ENCODE data around the gene NUDT22. TPM values are rescaled to one million over a fixed set of nuclear protein-coding genes. Genes with fewer than 3 reads are reported as not detected.

Gene NUDT22
- total RNA-seq, 4 donors from 2014 or later = 36.8 to 53.7 (median 45.8) TPM

- no peak overlapping the region for H3K27ac ChIP-seq
- ATAC-seq = no peak
- no peak overlapping the region for H3K4me3 ChIP-seq
- 100% methylated on average over 2 of the region's 42 CpGs; no CpG with 5 or more reads in 1 of the 2 donors for WGBS, 2 donors (ENCODE audit: low coverage in 1 of 2)
- H3K4me1 ChIP-seq = peaks cover 0 to 5% (median 0%) of the 10 kb centered on the region in 3 donors
- peaks cover 0 to 97% of the 10 kb centered on the region in 2 donors for H3K36me3 ChIP-seq
- H3K27me3 ChIP-seq = no peaks in the 10 kb centered on the region
- TF ChIP-seq EP300 (IDR thresholded peaks at IDR 0.05) = no peak
- no peaks in the 10 kb centered on the region for H3K9me3 ChIP-seq
Observed at GRCh38 chr11:64262271-64263002, 36.4 kb downstream of the NUDT22 start.

- Histone ChIP-seq H3K9me3 (no peaks in the 10 kb centered on the region), H3K4me1 (peaks cover 0 to 13% (median 7%) of the 10 kb centered on the region in 3 donors), H3K27me3 (no peaks in the 10 kb centered on the region), H3K27ac (no peak overlapping the region), H3K4me3 (no peak overlapping the region), H3K36me3 (peaks cover 0 to 89% of the 10 kb centered on the region in 2 donors)
- TF ChIP-seq POLR2AphosphoS5 (IDR thresholded peaks at IDR 0.05) (no peak), POLR2A (IDR thresholded peaks at IDR 0.05) (no peak), CTCF (IDR thresholded peaks at IDR 0.05) (no peak), EP300 (IDR thresholded peaks at IDR 0.05) (no peak)
- WGBS, 2 donors (ENCODE audit: low coverage in 1 of 2) = 62% methylated on average over 8 of the region's 29 CpGs; no CpG with 5 or more reads in 1 of the 2 donors
- no peak for ATAC-seq
Observed at GRCh38 chr11:64263021-64263946, 37.2 kb downstream of the NUDT22 start.

- H3K36me3 ChIP-seq = peaks cover 0 to 83% of the 10 kb centered on the region in 2 donors
- H3K9me3 ChIP-seq = no peaks in the 10 kb centered on the region
- TF ChIP-seq POLR2AphosphoS5 (IDR thresholded peaks at IDR 0.05) (no peak), EP300 (IDR thresholded peaks at IDR 0.05) (no peak), POLR2A (IDR thresholded peaks at IDR 0.05) (no peak), CTCF (IDR thresholded peaks at IDR 0.05) (no peak)
- H3K27ac ChIP-seq = no peak overlapping the region
- no peaks in the 10 kb centered on the region for H3K27me3 ChIP-seq
- no peak overlapping the region for H3K4me3 ChIP-seq
- no peak for ATAC-seq
- 100% methylated on average over 1 of the region's 8 CpGs; no CpG with 5 or more reads in 1 of the 2 donors for WGBS, 2 donors (ENCODE audit: low coverage in 1 of 2)
- peaks cover 0 to 20% (median 14%) of the 10 kb centered on the region in 3 donors for H3K4me1 ChIP-seq
Observed at GRCh38 chr11:64263947-64264317, 37.9 kb downstream of the NUDT22 start.

DNA sequence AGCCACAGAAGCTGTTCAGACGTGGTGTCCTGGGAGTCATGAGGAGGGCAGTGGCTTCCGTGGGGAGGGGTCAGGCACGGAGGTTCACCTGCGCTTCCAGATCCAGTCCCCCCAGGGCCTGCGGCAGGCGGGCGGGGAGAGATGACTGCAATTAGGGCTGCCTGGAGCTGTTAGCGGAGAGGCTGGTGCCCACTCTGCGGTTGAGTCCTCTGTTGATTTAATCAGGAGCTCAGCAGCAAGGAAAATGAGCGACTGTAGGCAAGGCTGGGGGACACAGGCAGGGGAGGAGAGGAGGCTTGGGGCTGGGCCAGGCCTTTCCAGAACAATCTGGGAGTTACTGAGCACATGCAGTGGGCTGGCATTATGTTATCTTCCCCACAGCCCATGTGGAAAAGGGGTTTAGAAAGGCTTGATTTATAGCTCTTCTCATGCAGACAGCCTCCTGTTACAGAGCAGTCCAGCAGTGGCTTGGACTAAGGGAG, 38.3 kb downstream of the NUDT22 start:
- Histone ChIP-seq H3K27me3 (no peaks in the 10 kb centered on the region), H3K4me3 (no peak overlapping the region), H3K9me3 (no peaks in the 10 kb centered on the region), H3K4me1 (peaks cover 0 to 23% (median 14%) of the 10 kb centered on the region in 3 donors), H3K27ac (no peak overlapping the region), H3K36me3 (peaks cover 0 to 78% of the 10 kb centered on the region in 2 donors)
- WGBS, 2 donors (ENCODE audit: low coverage in 1 of 2) = 83% methylated on average over 1 of the region's 10 CpGs; no CpG with 5 or more reads in 1 of the 2 donors
- no peak for ATAC-seq
- TF ChIP-seq CTCF (IDR thresholded peaks at IDR 0.05) (no peak), POLR2A (IDR thresholded peaks at IDR 0.05) (no peak), POLR2AphosphoS5 (IDR thresholded peaks at IDR 0.05) (no peak), EP300 (IDR thresholded peaks at IDR 0.05) (no peak)

Data from gastroesophageal sphincter (tissue), 4 donors.